Measurements from ENCODE around the gene FLAD1.

The FLAD1 gene

GRCh38 chr1:155018617-155019348 lies 35.6 kb downstream of the FLAD1 start:
- DNase-seq, result no peak

DNA sequence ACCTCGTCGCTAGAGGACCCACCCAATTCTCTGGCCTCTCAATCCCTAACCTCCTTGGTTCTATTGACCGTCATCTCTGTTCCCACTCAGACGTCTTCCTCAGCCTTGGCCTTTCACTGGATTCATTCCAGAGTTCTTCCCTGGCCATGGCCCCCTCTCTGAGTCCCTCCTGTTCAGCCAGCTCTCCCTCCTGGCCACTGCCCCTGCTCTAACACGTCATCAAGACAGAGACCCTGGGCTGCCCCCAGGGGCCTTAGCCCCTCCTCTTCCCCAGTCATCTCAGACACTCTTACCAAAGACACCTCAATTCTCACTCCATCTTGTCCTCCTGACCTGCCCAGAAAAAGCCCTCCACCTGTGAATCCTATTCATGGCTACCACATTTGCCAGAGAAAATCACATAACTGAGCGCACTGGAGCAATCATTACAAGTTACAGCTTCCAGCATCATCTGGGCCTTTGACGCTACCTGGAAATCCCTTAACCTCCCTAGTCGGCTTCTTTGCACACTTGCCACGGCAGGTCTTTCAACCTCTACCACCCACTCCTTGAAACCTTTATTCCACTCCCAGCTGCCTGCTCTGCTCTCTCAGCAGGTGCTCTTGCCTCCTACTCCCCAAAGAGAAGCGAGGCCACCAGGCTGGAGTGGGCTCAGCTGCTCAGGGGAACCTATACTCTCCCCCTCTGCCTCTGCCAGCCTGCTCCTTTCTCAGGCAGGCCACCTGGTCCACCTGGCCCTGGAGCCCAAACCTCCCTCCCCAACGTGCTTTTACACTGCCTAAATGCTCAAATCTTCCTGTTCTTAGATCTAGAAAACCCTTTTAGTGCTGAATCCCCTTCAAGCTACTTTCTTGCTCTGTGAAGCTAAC lies 36.5 kb downstream of the FLAD1 start:
- no peak for DNase-seq

DNA sequence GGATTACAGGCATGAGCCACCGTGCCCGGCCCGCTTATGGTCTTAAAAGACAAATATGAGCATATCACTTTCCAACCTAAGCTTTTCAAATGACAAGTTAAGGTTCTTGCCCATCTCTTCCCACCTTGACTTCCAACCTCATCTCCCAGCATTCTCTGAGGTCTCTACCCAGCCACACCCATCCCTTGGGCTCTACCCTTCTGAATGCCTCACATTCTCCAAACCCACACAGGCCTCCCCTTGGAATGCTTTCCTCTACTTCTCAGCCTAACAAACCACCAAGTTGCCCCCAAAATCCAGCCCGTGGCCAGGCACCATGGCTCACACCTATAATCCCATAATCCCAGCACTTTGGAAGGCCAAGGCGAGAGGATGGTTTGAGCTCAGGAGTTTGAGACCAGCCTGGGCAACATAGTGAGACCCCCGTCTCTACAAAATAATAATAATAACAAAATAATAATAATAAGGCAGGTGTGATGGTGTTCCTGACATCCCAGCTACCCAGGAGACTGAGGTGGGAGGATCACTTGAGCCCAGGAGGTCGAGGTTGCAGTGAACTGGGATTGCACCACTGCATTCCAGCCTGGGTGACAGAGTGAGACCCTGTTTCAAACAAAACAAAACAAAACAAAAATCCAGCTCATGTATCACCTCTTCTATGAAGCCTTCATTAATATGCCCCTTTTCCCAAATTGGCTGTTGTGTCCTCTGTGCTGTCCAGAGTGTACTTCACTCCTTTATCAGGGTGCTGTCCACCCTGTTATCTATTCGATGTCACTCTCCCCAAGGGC lies 39.2 kb downstream of the FLAD1 start:
- no peak for DNase-seq

DNA sequence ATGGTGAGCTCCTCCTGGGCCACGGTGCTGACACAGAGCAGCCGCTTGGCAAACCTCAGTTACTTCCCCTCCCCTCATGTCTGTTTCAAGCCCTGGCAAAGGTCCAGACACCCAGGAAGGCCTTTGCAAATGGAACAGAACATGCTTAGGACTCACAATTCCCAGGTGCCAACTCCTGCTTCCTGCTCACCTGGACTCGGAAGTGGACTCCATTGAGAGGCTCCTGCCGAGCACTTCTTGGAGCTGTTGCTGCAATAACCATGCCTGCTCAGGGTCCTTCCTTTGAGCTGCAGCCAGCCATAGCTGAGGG lies 39.7 kb downstream of the FLAD1 start:
- DNase-seq, result no peak

DNA sequence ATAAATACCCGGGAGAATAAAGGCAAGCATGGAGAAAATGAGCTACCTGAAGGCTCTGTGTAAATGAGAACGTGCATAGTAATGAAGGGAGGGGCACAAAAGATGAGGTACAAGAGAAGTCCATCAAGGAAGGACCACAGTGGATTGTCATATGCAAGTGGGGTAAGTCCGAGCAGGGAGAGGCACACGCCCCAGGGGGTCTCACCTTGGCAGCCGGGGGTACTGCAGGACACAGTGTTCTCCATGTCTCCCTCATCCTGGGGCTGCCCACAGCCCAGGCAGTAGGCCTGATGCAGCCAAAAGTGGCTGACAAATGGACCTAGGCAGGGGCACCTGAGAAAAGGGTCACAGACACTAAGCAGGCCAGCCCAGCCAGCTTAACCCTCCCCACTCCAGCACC lies 40.5 kb downstream of the FLAD1 start:
- DNase-seq, result no peak

GRCh38 chr1:155024315-155024714 lies 41.2 kb downstream of the FLAD1 start:
- no peak for DNase-seq

GRCh38 chr1:155026154-155026553 lies 43.0 kb downstream of the FLAD1 start:
- DNase-seq, result no peak

GRCh38 chr1:155026588-155026987 lies 43.4 kb downstream of the FLAD1 start:
- no peak for DNase-seq

DNA sequence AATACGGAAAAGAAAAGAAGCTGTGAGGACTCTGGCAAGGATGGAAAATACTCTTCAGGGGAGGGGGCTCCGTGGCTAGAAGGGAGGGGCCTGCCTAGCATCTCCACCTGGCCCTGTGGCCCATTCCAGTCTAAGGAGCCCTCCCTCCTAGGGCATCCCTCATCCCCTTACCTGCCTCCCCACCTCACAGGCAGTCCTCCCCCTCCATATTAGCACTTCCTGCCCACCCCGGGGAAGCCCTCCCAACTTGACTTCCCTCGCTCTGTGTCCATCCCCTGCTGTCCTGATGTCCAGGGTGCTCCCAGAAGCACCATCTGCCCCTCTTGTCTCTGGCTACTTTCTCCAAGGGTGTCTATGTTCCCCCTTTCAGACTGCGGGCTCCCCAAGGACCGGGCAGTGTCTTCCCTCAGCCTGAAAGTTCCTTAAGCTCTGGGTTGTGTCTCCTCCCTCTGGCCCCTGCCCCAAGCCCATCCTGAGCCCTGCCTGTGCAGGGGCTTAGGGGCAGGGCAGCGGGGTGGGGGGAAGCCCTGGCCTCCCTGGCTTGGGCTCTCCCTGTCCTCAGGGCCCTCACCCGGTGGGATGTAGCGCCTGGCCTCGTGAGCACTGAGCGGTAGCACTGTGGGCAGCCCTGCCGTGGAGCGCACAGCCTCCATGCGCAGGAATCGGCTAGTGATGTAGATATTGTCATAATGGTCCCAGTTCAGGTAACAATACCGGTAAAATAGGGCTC lies 46.5 kb downstream of the FLAD1 start:
- no peak for DNase-seq

DNA sequence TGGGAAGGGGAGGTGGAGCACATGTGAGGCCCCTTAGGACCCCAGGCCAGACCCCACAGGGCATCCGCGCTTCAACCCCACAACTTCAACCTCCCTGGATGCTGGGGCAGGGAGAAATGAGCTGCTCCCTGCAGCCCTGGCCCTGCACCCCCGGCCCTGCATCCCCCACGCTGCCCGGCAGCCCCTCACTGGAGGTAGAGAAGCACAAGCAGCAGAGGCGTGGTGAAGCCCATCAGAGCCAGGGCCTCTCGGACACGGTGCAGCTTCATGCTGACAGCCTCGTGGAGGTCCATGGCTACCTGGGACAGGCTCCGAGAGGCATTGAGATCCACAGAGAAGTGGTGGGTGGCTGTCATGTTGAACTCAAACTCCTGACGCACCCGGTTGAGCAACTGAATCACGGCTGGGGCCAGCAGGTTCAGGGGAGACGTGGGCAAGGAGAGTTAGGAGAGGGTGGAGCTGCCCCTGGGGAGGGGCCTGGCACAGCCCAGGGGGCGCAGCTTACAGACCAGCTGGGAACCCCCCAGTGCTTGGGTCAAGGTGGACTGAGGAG lies 47.2 kb downstream of the FLAD1 start:
- no peak for DNase-seq

- DNase-seq, result no peak
These were observed 47.8 kb downstream of the FLAD1 start for GRCh38 chr1:155030899-155031298.

DNA sequence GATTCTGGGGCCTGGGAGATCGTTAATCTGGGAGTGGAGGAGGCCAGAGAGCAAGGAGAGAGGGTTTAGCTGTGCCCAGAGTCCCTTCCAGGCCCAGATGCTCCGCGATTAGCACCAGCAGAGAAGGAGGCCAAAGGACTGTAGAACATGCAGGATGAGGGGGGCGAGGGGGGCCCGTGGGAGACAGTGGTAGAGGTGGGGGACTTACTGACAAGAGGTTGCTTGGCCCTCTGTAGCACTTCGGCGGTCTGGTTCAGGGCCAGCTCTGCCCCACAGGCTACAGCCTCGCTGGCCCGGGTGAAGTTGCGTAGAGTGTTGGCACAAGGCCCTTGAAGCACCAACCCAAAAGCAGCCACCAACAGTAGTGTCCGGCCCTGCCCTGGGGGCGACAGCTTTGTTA lies 49.7 kb downstream of the FLAD1 start:
- DNase-seq, result no peak

- DNase-seq, result no peak
These were observed 50.4 kb downstream of the FLAD1 start, which contains the start of the genes DCST1 and DCST2 for GRCh38 chr1:155033524-155033923. TSS of gene DCST1 (plus strand) at chr1:155033824. CDS start at chr1:155034037, 213 bp downstream. TSS of gene DCST2 (minus strand) at chr1:155033781. CDS start at chr1:155033701, 80 bp downstream.

GRCh38 chr1:155034318-155035208 lies 51.4 kb downstream of the FLAD1 start:
- DNase-seq, result no peak

DNA sequence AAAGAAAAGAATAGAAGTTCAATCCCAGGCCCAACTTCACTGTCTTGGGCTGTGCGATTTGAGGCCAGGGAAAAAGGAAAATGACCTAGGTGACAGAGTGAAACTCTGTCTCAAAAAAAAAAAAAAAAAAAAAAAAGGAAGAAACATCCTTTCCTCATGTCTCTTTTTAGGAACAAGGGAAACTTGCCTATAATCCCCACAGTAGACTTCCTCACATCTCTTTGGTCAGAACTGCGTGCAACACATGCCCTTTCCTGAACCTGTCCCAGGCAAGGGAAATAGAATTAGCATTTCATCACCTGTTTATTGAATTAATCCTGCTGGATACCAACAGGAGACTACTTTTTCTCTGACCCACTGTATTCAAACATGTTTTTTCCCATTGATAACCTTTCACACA lies 52.8 kb downstream of the FLAD1 start:
- no peak for DNase-seq

DNA sequence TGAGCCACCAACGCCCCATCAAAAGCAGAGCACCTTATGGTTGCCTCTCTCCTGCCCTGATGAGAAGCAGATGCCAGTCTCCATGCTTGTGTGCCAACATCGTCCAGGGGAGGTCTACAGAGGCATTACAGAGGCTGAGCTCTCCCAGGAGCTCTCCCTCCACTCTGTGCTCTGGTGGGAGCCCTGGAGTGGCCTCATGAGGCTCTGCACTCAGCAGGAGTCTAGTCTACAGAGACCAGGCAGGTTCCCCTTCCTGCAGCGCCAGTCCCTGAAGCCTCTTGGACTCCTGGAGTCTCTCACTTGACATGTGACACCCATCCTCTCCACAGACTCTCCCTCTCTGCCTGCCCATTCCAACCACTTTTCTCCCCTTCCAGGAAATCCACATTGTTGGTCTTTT lies 53.9 kb downstream of the FLAD1 start:
- DNase-seq, result no peak

- no peak for DNase-seq
These were observed 54.8 kb downstream of the FLAD1 start for GRCh38 chr1:155037851-155038441.

DNA sequence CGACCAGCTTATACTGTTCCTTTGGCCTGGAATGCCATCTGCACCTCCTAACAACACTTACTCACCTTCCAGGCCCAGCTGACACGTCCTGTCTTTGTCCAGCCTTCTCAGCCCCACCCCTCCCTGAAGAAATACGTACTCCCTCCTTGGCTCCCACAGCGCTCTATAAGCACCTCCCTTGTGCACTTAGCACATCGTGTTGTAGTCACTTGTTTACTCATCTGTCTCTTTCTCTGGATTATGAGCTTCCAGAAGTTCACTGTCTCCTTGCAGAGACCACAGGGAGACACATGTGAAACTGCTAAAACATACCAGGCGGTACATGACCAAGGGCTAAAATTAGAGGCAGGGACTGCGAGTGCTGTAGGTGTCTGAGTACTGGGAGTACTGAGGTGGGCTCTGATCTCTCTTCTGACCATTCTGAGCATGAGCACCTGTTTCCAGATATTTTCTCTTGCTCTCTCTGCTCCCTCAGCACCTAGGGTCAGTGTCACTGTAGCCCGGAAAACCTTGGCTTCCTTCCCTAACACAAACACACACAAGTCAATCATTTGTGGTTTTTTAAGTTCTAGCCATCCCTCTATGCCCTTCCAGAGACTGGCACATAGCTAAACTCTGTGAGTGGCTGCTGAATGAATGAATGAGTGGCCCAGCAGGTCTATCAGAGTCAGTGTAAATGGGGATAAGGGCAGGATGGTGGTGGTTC lies 55.6 kb downstream of the FLAD1 start:
- no peak for DNase-seq

DNA sequence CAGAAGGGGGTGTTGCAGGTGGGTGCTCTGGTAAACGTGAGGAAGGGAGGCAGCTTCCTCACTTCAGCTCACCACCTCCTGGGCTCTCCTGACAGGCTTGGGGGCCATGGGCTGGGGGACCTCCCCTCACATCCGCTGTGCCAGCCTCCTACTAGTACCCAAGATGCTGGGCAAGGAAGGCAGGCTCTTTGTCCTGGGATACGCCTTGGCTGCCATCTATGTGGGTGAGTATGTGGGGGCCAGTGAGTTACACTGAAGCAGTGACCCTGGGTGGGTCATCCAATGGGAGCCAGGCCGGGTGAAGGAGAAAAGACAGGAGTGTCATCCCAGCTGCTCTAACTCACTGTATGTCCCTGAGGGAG lies 56.1 kb downstream of the FLAD1 start:
- no peak for DNase-seq

- no peak for DNase-seq
These were observed 57.4 kb downstream of the FLAD1 start for GRCh38 chr1:155040358-155041093.

All from activated CD4-positive, alpha-beta T cell treated with anti-CD3 and anti-CD28 coated beads, Interleukin-2, Interleukin-6, amounts not matched to agents 100 ng/mL and 50 ng/mL, durations not matched to agents 16 hours and 8 hours (primary cell).